Measurements from ENCODE around the gene MCF2L.

DNA sequence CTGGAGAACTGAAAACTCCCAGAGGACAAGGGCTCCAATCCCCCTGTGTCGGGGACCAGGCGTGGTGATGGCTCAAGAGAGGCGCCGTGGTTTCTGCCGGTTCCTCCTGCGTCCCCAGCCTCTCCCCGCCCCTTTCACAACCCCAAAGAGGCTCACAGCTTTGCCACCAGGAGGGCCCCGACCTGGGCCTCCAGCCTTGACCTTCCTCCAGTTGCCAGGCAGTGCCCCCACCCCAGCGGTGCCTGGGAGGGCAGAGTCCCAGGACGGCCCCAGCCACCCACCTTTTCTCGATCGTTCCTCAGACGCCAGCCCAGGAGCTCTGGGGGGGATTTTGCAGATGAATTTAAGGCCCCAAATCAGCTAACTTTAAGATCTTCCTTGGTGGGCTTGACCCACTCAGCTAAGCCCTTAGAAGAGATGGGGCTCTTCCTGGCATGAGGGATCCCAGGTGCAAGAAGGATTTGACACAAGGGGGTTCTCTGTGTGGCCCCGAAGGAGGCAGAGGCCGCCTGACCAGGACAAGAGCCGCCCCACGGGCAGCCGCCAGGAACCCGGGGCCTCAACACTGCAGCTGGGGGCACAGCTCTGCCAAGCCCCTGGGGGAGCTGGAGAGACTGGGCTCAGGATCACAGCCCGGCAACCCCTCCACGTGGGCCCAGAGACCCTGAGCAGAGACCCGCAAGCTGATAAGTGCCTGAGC is 47.0 kb downstream of the MCF2L start:
- TF ChIP-seq RAD21 (CRISPR knock-in tag; conservative IDR thresholded peaks at IDR 0.05 in 1 of 2, IDR thresholded peaks at IDR 0.05 in 1 of 2) (no peak), ZNF324 (CRISPR knock-in tag; IDR thresholded peaks at IDR 0.05) (no peak), TBP (optimal IDR thresholded peaks at IDR 0.05; ENCODE audit: low read depth, low read length) (no peak), SP1 (CRISPR knock-in tag; IDR thresholded peaks at IDR 0.05) (no peak), RBBP5 (IDR thresholded peaks at IDR 0.05; ENCODE audit: borderline replicate concordance, insufficient read depth, low read length, poor library complexity, severe bottlenecking) (no peak), PPARD (CRISPR knock-in tag; IDR thresholded peaks at IDR 0.05) (no peak), NR2F6 (CRISPR knock-in tag; IDR thresholded peaks at IDR 0.05) (no peak), CBFB (CRISPR knock-in tag; IDR thresholded peaks at IDR 0.05) (no peak)

Measured in K562 (cell line).